BLaER1 (cell line): ENCODE data around the gene SMIM9.

ENCODE experiments used
- H3K27ac ChIP-seq: shearing (Covaris generic); formaldehyde crosslinking; 2 replicates; pipeline ENCODE4 v1.8.1; 2022
- H3K27me3 ChIP-seq: shearing (Covaris generic); formaldehyde crosslinking; 2 replicates; pipeline ENCODE4 v1.8.1; 2022
- H3K36me3 ChIP-seq: shearing (Covaris generic); formaldehyde crosslinking; 2 replicates; pipeline ENCODE4 v1.8.1; 2022
- H3K4me1 ChIP-seq: shearing (Covaris generic); formaldehyde crosslinking; 2 replicates; pipeline ENCODE4 v1.8.1; 2022
- H3K4me2 ChIP-seq: shearing (Covaris generic); formaldehyde crosslinking; 2 replicates; pipeline ENCODE4 v1.8.1; 2022
- H3K4me3 ChIP-seq: shearing (Covaris generic); formaldehyde crosslinking; 2 replicates; pipeline ENCODE4 v1.8.1; 2022
- H3K9ac ChIP-seq: shearing (Covaris generic); formaldehyde crosslinking; 2 replicates; pipeline ENCODE4 v1.8.1; 2022
- H3K9me3 ChIP-seq: shearing (Covaris generic); formaldehyde crosslinking; 2 replicates; pipeline ENCODE4 v1.8.1; 2022
- H4K20me1 ChIP-seq: shearing (Covaris generic); formaldehyde crosslinking; 2 replicates; pipeline ENCODE4 v1.8.1; 2022
- Cebpa-rat ChIP-seq: shearing (Covaris generic); IDR thresholded peaks from 2 replicates; pipeline ENCODE4 v1.8.1; 2022

SMIM9 gene

GRCh38 chrX:154802947-154803346, 31.5 kb downstream of the SMIM9 start:
- peaks cover 66% of the 10 kb centered on the region for H3K27me3 ChIP-seq
- no peak for TF ChIP-seq Cebpa-rat
- no peak overlapping the region for H3K27ac ChIP-seq
- no peak overlapping the region; the same call in 1 of the 2 replicates for H3K9ac ChIP-seq
- H3K4me1 ChIP-seq, result peaks cover 64% of the 10 kb centered on the region
- no peak overlapping the region for H3K4me3 ChIP-seq
- H3K9me3 ChIP-seq, result peaks cover 28% of the 10 kb centered on the region
- peak overlapping the region; percentile 82 for H3K4me2 ChIP-seq
- H3K36me3 ChIP-seq, result no peaks in the 10 kb centered on the region
- no peaks in the 10 kb centered on the region for H4K20me1 ChIP-seq

GRCh38 chrX:154800478-154801210, 33.8 kb downstream of the SMIM9 start:
- Histone ChIP-seq H3K4me2 (peak overlapping the region; percentile 82), H4K20me1 (no peaks in the 10 kb centered on the region), H3K36me3 (no peaks in the 10 kb centered on the region), H3K9me3 (peaks cover 9% of the 10 kb centered on the region; the same call in 1 of the 2 replicates), H3K27ac (peak overlapping the region; percentile 89), H3K4me3 (0 out of 2 replicates have a peak overlapping the region, but pooled peaks have one; percentile 58), H3K27me3 (peaks cover 77% of the 10 kb centered on the region), H3K4me1 (peaks cover 73% of the 10 kb centered on the region), H3K9ac (peak overlapping the region; percentile 81)
- no peak for TF ChIP-seq Cebpa-rat

GRCh38 chrX:154799556-154800348, 34.7 kb downstream of the SMIM9 start:
- Histone ChIP-seq H3K4me1 (peaks cover 71% of the 10 kb centered on the region), H3K36me3 (no peaks in the 10 kb centered on the region), H3K4me3 (peak overlapping the region; percentile 58), H3K9ac (peak overlapping the region; percentile 81), H3K27ac (peak overlapping the region; percentile 89), H4K20me1 (peaks cover 2% of the 10 kb centered on the region; the same call in 1 of the 2 replicates), H3K27me3 (peaks cover 74% of the 10 kb centered on the region), H3K4me2 (peak overlapping the region; percentile 82), H3K9me3 (no peaks in the 10 kb centered on the region)
- TF ChIP-seq Cebpa-rat, result no peak

GRCh38 chrX:154797006-154797405, 37.5 kb downstream of the SMIM9 start:
- Histone ChIP-seq H3K9me3 (no peaks in the 10 kb centered on the region), H3K4me3 (no peak overlapping the region), H3K9ac (no peak overlapping the region)

GRCh38 chrX:154795016-154795415, 39.4 kb downstream of the SMIM9 start:
- Histone ChIP-seq H3K9me3 (no peaks in the 10 kb centered on the region), H3K4me3 (no peak overlapping the region), H3K4me2 (no peak overlapping the region), H3K36me3 (peaks cover 24% of the 10 kb centered on the region), H3K9ac (no peak overlapping the region), H3K27me3 (peaks cover 66% of the 10 kb centered on the region), H3K4me1 (peaks cover 27% of the 10 kb centered on the region), H4K20me1 (peaks cover 33% of the 10 kb centered on the region), H3K27ac (no peak overlapping the region)
- no peak for TF ChIP-seq Cebpa-rat

More at GRCh38 chrX:154797006-154797405, 37.5 kb downstream of the SMIM9 start:
- Histone ChIP-seq H3K27me3 (peaks cover 70% of the 10 kb centered on the region), H3K4me2 (peak overlapping the region; percentile 82), H4K20me1 (peaks cover 23% of the 10 kb centered on the region), H3K27ac (no peak overlapping the region), H3K4me1 (peaks cover 47% of the 10 kb centered on the region), H3K36me3 (peaks cover 7% of the 10 kb centered on the region)
- TF ChIP-seq Cebpa-rat, result no peak

GRCh38 chrX:154793084-154793795, 41.2 kb downstream of the SMIM9 start:
- H4K20me1 ChIP-seq, result peaks cover 33% of the 10 kb centered on the region
- H3K4me2 ChIP-seq, result no peak overlapping the region
- H3K9me3 ChIP-seq, result no peaks in the 10 kb centered on the region
- no peak overlapping the region for H3K27ac ChIP-seq
- peaks cover 12% of the 10 kb centered on the region; the same call in 1 of the 2 replicates for H3K4me1 ChIP-seq
- H3K4me3 ChIP-seq, result no peak overlapping the region
- peaks cover 31% of the 10 kb centered on the region for H3K36me3 ChIP-seq
- no peak overlapping the region for H3K9ac ChIP-seq
- peaks cover 69% of the 10 kb centered on the region for H3K27me3 ChIP-seq
- no peak for TF ChIP-seq Cebpa-rat

GRCh38 chrX:154791939-154792338, 42.5 kb downstream of the SMIM9 start:
- Histone ChIP-seq H3K36me3 (peaks cover 35% of the 10 kb centered on the region), H3K27me3 (peaks cover 72% of the 10 kb centered on the region), H3K9ac (no peak overlapping the region), H3K27ac (no peak overlapping the region), H4K20me1 (peaks cover 33% of the 10 kb centered on the region), H3K4me3 (no peak overlapping the region), H3K9me3 (no peaks in the 10 kb centered on the region), H3K4me1 (peaks cover 7% of the 10 kb centered on the region; the same call in 1 of the 2 replicates), H3K4me2 (no peak overlapping the region)
- TF ChIP-seq Cebpa-rat, result no peak

GRCh38 chrX:154791467-154791866, 43.0 kb downstream of the SMIM9 start:
- Histone ChIP-seq H3K27me3 (peaks cover 68% of the 10 kb centered on the region), H3K4me1 (peaks cover 3% of the 10 kb centered on the region), H3K4me2 (no peak overlapping the region), H3K4me3 (no peak overlapping the region), H3K27ac (no peak overlapping the region), H4K20me1 (peaks cover 33% of the 10 kb centered on the region), H3K9ac (no peak overlapping the region), H3K36me3 (peaks cover 35% of the 10 kb centered on the region), H3K9me3 (no peaks in the 10 kb centered on the region)
- no peak for TF ChIP-seq Cebpa-rat

- Histone ChIP-seq H4K20me1 (peaks cover 17% of the 10 kb centered on the region), H3K4me1 (peaks cover 25% of the 10 kb centered on the region), H3K36me3 (peaks cover 58% of the 10 kb centered on the region), H3K27me3 (peaks cover 83% of the 10 kb centered on the region), H3K4me2 (peak overlapping the region; percentile 44; the same call in 1 of the 2 replicates), H3K27ac (no peak overlapping the region), H3K9ac (no peak overlapping the region), H3K9me3 (no peaks in the 10 kb centered on the region), H3K4me3 (no peak overlapping the region)
- no peak for TF ChIP-seq Cebpa-rat
Measured at GRCh38 chrX:154785716-154786115, 48.7 kb downstream of the SMIM9 start.
